HepG2 (cell line): ENCODE results near the gene CDK3. TPM values are rescaled to one million over a fixed set of nuclear protein-coding genes. Genes with fewer than 3 reads are reported as not detected.

Experiments used
- CC2D1A ChIP-seq: sonication (generic); formaldehyde crosslinking; IDR thresholded peaks from 2 replicates; pipeline ENCODE4 v1.8.1; 2023; ENCODE audit warnings: mild to moderate bottlenecking, missing genetic modification reagents
- EED ChIP-seq: sonication (generic); formaldehyde crosslinking; IDR thresholded peaks from 2 replicates; pipeline ENCODE4 v1.5.0; 2020; ENCODE audit warnings: mild to moderate bottlenecking, missing genetic modification reagents
- HDAC6 ChIP-seq: fragments of 200-600 bp; sonication (generic); IDR thresholded peaks from 2 replicates; pipeline ENCODE4 v1.7.0; 2017; ENCODE audit warnings: mild to moderate bottlenecking, antibody characterized with exemption, low read length, low read depth
- HOXA3 ChIP-seq: sonication (generic); formaldehyde crosslinking; IDR thresholded peaks from 2 replicates; pipeline ENCODE4 v1.5.0; 2020; ENCODE audit warnings: missing genetic modification reagents
- KAT2B ChIP-seq: fragments of 150-350 bp; IDR thresholded peaks from 2 replicates; pipeline ENCODE4 v1.6.1; 2014; ENCODE audit warnings: low read depth, low read length, borderline replicate concordance
- KLF6 ChIP-seq: IDR thresholded peaks from 2 replicates; pipeline ENCODE4 v1.8.0; 2016; ENCODE audit warnings: missing biosample characterization, missing genetic modification reagents
- TARDBP ChIP-seq: sonication (generic); formaldehyde crosslinking; IDR thresholded peaks from 2 replicates; pipeline ENCODE4 v1.8.0; 2022; ENCODE audit warnings: mild to moderate bottlenecking, missing genetic modification reagents
- TP53 ChIP-seq: sonication (generic); formaldehyde crosslinking; conservative IDR thresholded peaks from 2 replicates; pipeline ENCODE4 v1.4.0; 2020; ENCODE audit warnings: missing genetic modification reagents
- YY1 ChIP-seq: IDR thresholded peaks from 2 replicates; pipeline ENCODE4 v1.6.1; 2011; ENCODE audit warnings: low read length, low read depth, moderate library complexity, mild to moderate bottlenecking; ENCODE audit not compliant: insufficient read depth, insufficient replicate concordance
- ZNF34 ChIP-seq: sonication (generic); formaldehyde crosslinking; IDR thresholded peaks from 2 replicates; pipeline ENCODE4 v1.4.0; 2020; ENCODE audit warnings: mild to moderate bottlenecking, missing genetic modification reagents, borderline replicate concordance
- polyA plus RNA-seq, 8 experiments: library from polyadenylated mRNA; depleted of rRNA in 3 of 8; stranded (reverse) in 7 of 8; unstranded in 1 of 8; fragments of >200 nt; fragmentation: Illumina TruSeq in 4 of 8; extraction: Trizol in 4 of 8; gene quantifications; 2 replicates each; pipeline versions ENCODE4 v1.2.1 to v1.2.3, GENCODE V29; 2011 to 2016; ENCODE audit warnings: low read depth in 4 of 8, missing spikeins in 1 of 8, mixed read lengths in 1 of 8; ENCODE audit not compliant: insufficient read depth in 1 of 8
- total RNA-seq, 5 experiments: library from RNA; depleted of rRNA; stranded (reverse); fragments of >200 nt; fragmentation: Illumina TruSeq; extraction: Trizol; gene quantifications; 2 replicates each; pipeline ENCODE4 v1.2.3, GENCODE V29; 2016; ENCODE audit warnings: low read depth in 1 of 5
- TF ChIP-seq, protein P1 (sequence below): sonication (generic); formaldehyde crosslinking; IDR thresholded peaks from 2 replicates; pipeline ENCODE4 v1.4.0; 2020; ENCODE audit warnings: missing genetic modification reagents
- TF ChIP-seq, protein P2 (sequence below): sonication (generic); formaldehyde crosslinking; IDR thresholded peaks from 2 replicates; pipeline ENCODE4 v1.4.0; 2020; ENCODE audit warnings: missing genetic modification reagents
- TF ChIP-seq, protein P3 (sequence below): sonication (generic); formaldehyde crosslinking; IDR thresholded peaks from 2 replicates; pipeline ENCODE4 v1.5.0; 2020; ENCODE audit warnings: mild to moderate bottlenecking, missing genetic modification reagents, borderline replicate concordance
- TF ChIP-seq, protein P4 (sequence below): sonication (generic); formaldehyde crosslinking; IDR thresholded peaks from 2 replicates; pipeline ENCODE4 v1.4.0; 2020; ENCODE audit warnings: mild to moderate bottlenecking, missing genetic modification reagents
- TF ChIP-seq, protein P5 (sequence below): sonication (generic); formaldehyde crosslinking; conservative IDR thresholded peaks from 2 replicates; pipeline ENCODE4 v1.4.0; 2020; ENCODE audit warnings: missing genetic modification reagents
- TF ChIP-seq, protein P6 (sequence below): sonication (generic); formaldehyde crosslinking; IDR thresholded peaks from 2 replicates; pipeline ENCODE4 v1.8.0; 2022; ENCODE audit warnings: missing genetic modification reagents, low read depth, mild to moderate bottlenecking, borderline replicate concordance

The CDK3 gene
- total and polyA plus RNA-seq, 2 of the 13 experiments (the other 11 are each of a cell fraction or from before 2014, with no cell fraction given) = 5.8 to 11.4 TPM

DNA sequence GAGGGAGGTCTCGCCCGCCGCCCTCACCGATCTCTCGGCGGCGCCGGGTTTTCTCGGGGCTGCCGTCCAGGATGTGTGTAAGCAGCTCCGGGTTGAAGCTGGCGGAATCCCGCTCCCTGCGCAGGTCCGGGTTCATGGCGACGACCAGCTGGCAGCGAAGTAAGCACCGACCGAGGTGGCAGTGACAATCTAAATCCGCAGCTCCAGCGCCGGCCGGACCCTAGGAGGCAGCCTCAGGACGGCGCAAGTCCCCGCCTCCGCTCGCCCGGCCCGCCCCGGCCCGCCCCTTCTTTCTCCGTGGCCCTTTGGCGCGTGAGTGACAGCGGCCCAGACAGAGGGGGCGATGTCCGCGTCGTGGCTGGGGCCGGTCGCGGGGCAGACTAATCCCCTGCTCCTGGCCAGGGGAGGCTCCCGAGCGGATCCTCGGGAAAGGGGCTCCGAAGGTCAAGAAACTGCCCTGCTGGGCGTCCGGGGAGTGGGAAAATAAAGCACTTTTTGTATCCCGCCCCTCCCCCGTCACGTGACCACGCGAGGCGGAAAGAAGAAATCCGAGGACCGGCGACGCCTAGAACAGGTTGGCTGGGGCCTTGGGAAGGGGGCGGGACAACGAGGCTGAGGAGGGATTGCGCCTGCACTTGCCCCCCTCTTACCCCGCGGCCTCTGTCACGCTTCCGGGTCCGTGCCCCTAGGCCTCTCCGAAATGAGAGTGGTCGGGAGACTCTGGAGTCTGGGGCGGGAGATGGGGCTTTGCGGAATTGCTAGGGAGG, 21.5 kb upstream of the CDK3 start, which contains the start of the genes ACOX1 and TEN1 (continued):
- TF ChIP-seq, protein P1, sequence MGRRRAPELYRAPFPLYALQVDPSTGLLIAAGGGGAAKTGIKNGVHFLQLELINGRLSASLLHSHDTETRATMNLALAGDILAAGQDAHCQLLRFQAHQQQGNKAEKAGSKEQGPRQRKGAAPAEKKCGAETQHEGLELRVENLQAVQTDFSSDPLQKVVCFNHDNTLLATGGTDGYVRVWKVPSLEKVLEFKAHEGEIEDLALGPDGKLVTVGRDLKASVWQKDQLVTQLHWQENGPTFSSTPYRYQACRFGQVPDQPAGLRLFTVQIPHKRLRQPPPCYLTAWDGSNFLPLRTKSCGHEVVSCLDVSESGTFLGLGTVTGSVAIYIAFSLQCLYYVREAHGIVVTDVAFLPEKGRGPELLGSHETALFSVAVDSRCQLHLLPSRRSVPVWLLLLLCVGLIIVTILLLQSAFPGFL (CRISPR knock-in tag) = no peak
- peak; percentile 56 for TF ChIP-seq TARDBP (CRISPR knock-in tag)
- TF ChIP-seq, protein P2, sequence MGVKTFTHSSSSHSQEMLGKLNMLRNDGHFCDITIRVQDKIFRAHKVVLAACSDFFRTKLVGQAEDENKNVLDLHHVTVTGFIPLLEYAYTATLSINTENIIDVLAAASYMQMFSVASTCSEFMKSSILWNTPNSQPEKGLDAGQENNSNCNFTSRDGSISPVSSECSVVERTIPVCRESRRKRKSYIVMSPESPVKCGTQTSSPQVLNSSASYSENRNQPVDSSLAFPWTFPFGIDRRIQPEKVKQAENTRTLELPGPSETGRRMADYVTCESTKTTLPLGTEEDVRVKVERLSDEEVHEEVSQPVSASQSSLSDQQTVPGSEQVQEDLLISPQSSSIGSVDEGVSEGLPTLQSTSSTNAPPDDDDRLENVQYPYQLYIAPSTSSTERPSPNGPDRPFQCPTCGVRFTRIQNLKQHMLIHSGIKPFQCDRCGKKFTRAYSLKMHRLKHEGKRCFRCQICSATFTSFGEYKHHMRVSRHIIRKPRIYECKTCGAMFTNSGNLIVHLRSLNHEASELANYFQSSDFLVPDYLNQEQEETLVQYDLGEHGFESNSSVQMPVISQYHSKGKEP (CRISPR knock-in tag) = no peak
- TF ChIP-seq, protein P3, sequence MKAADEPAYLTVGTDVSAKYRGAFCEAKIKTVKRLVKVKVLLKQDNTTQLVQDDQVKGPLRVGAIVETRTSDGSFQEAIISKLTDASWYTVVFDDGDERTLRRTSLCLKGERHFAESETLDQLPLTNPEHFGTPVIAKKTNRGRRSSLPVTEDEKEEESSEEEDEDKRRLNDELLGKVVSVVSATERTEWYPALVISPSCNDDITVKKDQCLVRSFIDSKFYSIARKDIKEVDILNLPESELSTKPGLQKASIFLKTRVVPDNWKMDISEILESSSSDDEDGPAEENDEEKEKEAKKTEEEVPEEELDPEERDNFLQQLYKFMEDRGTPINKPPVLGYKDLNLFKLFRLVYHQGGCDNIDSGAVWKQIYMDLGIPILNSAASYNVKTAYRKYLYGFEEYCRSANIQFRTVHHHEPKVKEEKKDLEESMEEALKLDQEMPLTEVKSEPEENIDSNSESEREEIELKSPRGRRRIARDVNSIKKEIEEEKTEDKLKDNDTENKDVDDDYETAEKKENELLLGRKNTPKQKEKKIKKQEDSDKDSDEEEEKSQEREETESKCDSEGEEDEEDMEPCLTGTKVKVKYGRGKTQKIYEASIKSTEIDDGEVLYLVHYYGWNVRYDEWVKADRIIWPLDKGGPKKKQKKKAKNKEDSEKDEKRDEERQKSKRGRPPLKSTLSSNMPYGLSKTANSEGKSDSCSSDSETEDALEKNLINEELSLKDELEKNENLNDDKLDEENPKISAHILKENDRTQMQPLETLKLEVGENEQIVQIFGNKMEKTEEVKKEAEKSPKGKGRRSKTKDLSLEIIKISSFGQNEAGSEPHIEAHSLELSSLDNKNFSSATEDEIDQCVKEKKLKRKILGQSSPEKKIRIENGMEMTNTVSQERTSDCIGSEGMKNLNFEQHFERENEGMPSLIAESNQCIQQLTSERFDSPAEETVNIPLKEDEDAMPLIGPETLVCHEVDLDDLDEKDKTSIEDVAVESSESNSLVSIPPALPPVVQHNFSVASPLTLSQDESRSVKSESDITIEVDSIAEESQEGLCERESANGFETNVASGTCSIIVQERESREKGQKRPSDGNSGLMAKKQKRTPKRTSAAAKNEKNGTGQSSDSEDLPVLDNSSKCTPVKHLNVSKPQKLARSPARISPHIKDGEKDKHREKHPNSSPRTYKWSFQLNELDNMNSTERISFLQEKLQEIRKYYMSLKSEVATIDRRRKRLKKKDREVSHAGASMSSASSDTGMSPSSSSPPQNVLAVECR (CRISPR knock-in tag) = peak; percentile 86
- TF ChIP-seq, protein P4, sequence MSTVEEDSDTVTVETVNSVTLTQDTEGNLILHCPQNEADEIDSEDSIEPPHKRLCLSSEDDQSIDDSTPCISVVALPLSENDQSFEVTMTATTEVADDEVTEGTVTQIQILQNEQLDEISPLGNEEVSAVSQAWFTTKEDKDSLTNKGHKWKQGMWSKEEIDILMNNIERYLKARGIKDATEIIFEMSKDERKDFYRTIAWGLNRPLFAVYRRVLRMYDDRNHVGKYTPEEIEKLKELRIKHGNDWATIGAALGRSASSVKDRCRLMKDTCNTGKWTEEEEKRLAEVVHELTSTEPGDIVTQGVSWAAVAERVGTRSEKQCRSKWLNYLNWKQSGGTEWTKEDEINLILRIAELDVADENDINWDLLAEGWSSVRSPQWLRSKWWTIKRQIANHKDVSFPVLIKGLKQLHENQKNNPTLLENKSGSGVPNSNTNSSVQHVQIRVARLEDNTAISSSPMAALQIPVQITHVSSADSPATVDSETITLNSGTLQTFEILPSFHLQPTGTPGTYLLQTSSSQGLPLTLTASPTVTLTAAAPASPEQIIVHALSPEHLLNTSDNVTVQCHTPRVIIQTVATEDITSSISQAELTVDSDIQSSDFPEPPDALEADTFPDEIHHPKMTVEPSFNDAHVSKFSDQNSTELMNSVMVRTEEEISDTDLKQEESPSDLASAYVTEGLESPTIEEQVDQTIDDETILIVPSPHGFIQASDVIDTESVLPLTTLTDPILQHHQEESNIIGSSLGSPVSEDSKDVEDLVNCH (CRISPR knock-in tag) = 0 out of 2 replicates have a peak, but pooled peaks have one; percentile 14
- no peak for TF ChIP-seq HDAC6
- TF ChIP-seq ZNF34 (CRISPR knock-in tag) = peak; percentile 89
- peak; percentile 83 for TF ChIP-seq YY1
- TF ChIP-seq, protein P5, sequence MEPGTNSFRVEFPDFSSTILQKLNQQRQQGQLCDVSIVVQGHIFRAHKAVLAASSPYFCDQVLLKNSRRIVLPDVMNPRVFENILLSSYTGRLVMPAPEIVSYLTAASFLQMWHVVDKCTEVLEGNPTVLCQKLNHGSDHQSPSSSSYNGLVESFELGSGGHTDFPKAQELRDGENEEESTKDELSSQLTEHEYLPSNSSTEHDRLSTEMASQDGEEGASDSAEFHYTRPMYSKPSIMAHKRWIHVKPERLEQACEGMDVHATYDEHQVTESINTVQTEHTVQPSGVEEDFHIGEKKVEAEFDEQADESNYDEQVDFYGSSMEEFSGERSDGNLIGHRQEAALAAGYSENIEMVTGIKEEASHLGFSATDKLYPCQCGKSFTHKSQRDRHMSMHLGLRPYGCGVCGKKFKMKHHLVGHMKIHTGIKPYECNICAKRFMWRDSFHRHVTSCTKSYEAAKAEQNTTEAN = no peak; the same call in 1 of the 2 replicates
- peak; percentile 38; the same call in 1 of the 2 replicates for TF ChIP-seq TP53 (CRISPR knock-in tag)
- peak; percentile 88 for TF ChIP-seq KLF6 (CRISPR knock-in tag)
- no peak; the same call in 1 of the 2 replicates for TF ChIP-seq CC2D1A (CRISPR knock-in tag)
- peak; percentile 71 for TF ChIP-seq EED
- TF ChIP-seq, protein P6, sequence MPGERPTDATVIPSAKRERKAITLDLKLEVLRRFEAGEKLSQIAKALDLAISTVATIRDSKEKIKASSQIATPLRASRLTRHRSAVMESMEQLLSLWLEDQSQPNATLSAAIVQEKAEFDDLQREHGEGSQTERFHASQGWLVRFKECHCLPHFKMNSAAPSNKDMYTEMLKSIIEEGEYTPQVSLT (CRISPR knock-in tag) = no peak
- TF ChIP-seq KAT2B = no peak
- peak; percentile 82; the same call in 1 of the 2 replicates for TF ChIP-seq HOXA3
